Smooth muscle cell of bladder (primary cell): ENCODE measurements around the gene TMEM91. TPM values are rescaled to one million over a fixed set of nuclear protein-coding genes. Genes with fewer than 3 reads are reported as not detected.

Experiments used
- total RNA-seq: library from RNA; depleted of rRNA; stranded (reverse); fragments of >200 nt; gene quantifications from 2 replicates; pipeline ENCODE4 v1.2.3, GENCODE V29; 2014

The TMEM91 gene
- 13.3 and 14.9 TPM in 2 replicates for total RNA-seq

GRCh38 chr19:41376241-41376997 lies at the start of gene TMEM91:
Gene TMEM91 (plus strand): TSS chr19:41376533. CDS start chr19:41378310, 1,777 bp downstream.

GRCh38 chr19:41353466-41354342 lies 22.6 kb upstream of the TMEM91 start, which contains the start of gene TGFB1:
Gene TGFB1 (minus strand): TSS chr19:41353922. CDS start chr19:41353044, 878 bp downstream.

GRCh38 chr19:41363753-41364523 lies 12.4 kb upstream of the TMEM91 start, which contains the start of gene B9D2:
Gene B9D2 (minus strand): TSS chr19:41364149. CDS start chr19:41363519, 630 bp downstream.

GRCh38 chr19:41397086-41398049 lies 21.0 kb downstream of the TMEM91 start, which contains the start of the genes BCKDHA and EXOSC5:
Gene BCKDHA (plus strand): TSS chr19:41397818. CDS start chr19:41397828, 10 bp downstream.
Gene EXOSC5 (minus strand): TSS chr19:41397359. CDS start chr19:41397328, 31 bp downstream.

GRCh38 chr19:41426952-41427646 lies 50.8 kb downstream of the TMEM91 start, which contains the start of gene B3GNT8:
Gene B3GNT8 (minus strand): TSS chr19:41427374. CDS start chr19:41426778, 596 bp downstream.

Other genes with a start within 250 kb of the TMEM91 start
- 10.3 and 17.8 TPM in 2 replicates for gene CYP2S1, start 183.3 kb upstream of the TMEM91 start, total RNA-seq
- gene AXL, start 157.3 kb upstream of the TMEM91 start, total RNA-seq, result 107 and 127 TPM in 2 replicates
- 44.2 and 54.2 TPM in 2 replicates for gene HNRNPUL1, start 112.2 kb upstream of the TMEM91 start, total RNA-seq
- gene CCDC97, start 66.4 kb upstream of the TMEM91 start, total RNA-seq, result 7.3 and 8.4 TPM in 2 replicates
- gene TGFB1, start 22.6 kb upstream of the TMEM91 start, total RNA-seq, result 7.0 and 11.5 TPM in 2 replicates
- gene B9D2, start 12.4 kb upstream of the TMEM91 start, total RNA-seq, result 4.3 and 4.8 TPM in 2 replicates
- gene EXOSC5, start 20.8 kb downstream of the TMEM91 start, total RNA-seq, result 8.0 TPM in 2 replicates
- gene BCKDHA, start 21.3 kb downstream of the TMEM91 start, total RNA-seq, result 24.8 and 30.6 TPM in 2 replicates
- 0.71 and 2.3 TPM in 2 replicates for gene B3GNT8, start 50.8 kb downstream of the TMEM91 start, total RNA-seq
- gene DMAC2, start 63.4 kb downstream of the TMEM91 start, total RNA-seq, result 30.2 and 30.6 TPM in 2 replicates
- 0.09 TPM in 1 of 2 replicates, not detected in the other for gene ERICH4, start 66.6 kb downstream of the TMEM91 start, total RNA-seq
- gene CEACAM21, start 199.6 kb downstream of the TMEM91 start, total RNA-seq, result not detected in 2 replicates